IPS DF 6.9 (cell line): ENCODE results near the gene YLPM1.
A peak's percentile ranks its signal among the peaks of the same experiment; 100 is the strongest.

Experiments
- DNase-seq: peaks from one replicate; pipeline ENCODE4 v3.0.0-alpha.2; 2013; ENCODE audit warnings: low read depth, low spot score
- H3K27ac ChIP-seq: one replicate; pipeline ENCODE4 v1.5.1; 2013; ENCODE audit warnings: low read length, control low read depth
- H3K27me3 ChIP-seq: 2 replicates; pipeline ENCODE4 v1.6.1; 2013; ENCODE audit warnings: mild to moderate bottlenecking, low read length; ENCODE audit not compliant: control insufficient read depth, insufficient read depth
- H3K36me3 ChIP-seq: 2 replicates; pipeline ENCODE4 v1.6.1; 2013; ENCODE audit warnings: low read length; ENCODE audit not compliant: control insufficient read depth, insufficient read depth
- H3K4me1 ChIP-seq: 2 replicates; pipeline ENCODE4 v1.6.1; 2013; ENCODE audit warnings: low read length; ENCODE audit not compliant: control insufficient read depth, insufficient read depth
- H3K4me3 ChIP-seq: 2 replicates; pipeline ENCODE4 v1.5.1; 2013; ENCODE audit warnings: mild to moderate bottlenecking, low read length
- H3K9me3 ChIP-seq: 2 replicates; pipeline ENCODE4 v1.6.1; 2013; ENCODE audit warnings: low read length, inconsistent platforms; ENCODE audit not compliant: control insufficient read depth, insufficient read depth
- WGBS: extraction: QIAGEN DNeasy Blood & Tissue Kit; methylation state at CpG from one replicate; pipeline ENCODE4 v1.1.7; 2013; ENCODE audit warnings: mixed read lengths, missing lambda C conversion rate; ENCODE audit not compliant: insufficient read length, insufficient coverage; 5-methylcytosine and 5-hydroxymethylcytosine counted together

The YLPM1 gene, protein sequence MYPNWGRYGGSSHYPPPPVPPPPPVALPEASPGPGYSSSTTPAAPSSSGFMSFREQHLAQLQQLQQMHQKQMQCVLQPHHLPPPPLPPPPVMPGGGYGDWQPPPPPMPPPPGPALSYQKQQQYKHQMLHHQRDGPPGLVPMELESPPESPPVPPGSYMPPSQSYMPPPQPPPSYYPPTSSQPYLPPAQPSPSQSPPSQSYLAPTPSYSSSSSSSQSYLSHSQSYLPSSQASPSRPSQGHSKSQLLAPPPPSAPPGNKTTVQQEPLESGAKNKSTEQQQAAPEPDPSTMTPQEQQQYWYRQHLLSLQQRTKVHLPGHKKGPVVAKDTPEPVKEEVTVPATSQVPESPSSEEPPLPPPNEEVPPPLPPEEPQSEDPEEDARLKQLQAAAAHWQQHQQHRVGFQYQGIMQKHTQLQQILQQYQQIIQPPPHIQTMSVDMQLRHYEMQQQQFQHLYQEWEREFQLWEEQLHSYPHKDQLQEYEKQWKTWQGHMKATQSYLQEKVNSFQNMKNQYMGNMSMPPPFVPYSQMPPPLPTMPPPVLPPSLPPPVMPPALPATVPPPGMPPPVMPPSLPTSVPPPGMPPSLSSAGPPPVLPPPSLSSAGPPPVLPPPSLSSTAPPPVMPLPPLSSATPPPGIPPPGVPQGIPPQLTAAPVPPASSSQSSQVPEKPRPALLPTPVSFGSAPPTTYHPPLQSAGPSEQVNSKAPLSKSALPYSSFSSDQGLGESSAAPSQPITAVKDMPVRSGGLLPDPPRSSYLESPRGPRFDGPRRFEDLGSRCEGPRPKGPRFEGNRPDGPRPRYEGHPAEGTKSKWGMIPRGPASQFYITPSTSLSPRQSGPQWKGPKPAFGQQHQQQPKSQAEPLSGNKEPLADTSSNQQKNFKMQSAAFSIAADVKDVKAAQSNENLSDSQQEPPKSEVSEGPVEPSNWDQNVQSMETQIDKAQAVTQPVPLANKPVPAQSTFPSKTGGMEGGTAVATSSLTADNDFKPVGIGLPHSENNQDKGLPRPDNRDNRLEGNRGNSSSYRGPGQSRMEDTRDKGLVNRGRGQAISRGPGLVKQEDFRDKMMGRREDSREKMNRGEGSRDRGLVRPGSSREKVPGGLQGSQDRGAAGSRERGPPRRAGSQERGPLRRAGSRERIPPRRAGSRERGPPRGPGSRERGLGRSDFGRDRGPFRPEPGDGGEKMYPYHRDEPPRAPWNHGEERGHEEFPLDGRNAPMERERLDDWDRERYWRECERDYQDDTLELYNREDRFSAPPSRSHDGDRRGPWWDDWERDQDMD (N-terminal part only)

DNA sequence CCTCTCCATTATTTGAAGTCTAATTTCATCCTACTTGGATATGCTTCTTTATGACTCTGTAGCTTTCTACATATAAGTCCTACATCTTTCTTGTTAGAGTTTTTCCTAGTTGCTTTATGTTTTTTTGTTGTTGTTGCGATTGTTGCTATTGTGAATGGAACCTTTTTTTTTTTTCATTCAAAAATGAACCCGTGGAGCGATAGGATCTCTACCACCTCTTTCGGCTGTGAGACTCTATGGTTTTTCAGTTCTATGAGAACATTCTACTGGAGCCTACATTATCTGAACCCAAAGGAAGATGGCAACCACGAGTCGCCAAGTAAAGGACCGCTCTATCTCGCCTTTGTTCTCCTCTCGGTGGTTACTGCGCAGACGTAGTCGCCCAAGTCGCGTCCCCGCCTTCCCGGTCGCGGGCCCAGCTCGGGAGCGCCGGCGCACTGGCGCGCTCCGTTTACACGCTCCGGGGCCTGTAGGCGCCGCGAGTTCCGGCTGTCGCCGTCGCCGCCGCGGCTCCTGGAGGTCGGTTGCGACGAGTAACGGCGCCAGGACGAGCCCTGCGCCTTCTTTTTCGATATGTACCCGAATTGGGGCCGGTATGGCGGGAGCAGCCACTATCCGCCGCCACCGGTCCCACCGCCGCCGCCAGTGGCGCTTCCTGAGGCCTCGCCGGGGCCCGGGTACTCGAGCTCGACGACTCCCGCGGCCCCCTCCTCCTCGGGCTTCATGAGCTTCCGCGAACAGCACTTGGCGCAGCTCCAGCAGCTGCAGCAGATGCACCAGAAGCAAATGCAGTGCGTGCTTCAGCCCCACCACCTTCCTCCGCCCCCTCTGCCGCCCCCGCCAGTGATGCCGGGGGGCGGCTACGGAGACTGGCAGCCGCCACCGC, at the start of gene YLPM1:
TSS of gene YLPM1 (plus strand) at position 400 of the 886 bp plus-strand sequence. CDS start at position 574, 174 bp downstream.
- Histone ChIP-seq H3K36me3 (no peaks in the 10 kb centered on the region; the same call in 1 of the 2 replicates), H3K27me3 (no peaks in the 10 kb centered on the region; the same call in 1 of the 2 replicates), H3K4me3 (peak within 1 kb of the TSS; percentile 56), H3K4me1 (no peaks in the 10 kb centered on the region), H3K9me3 (no peaks in the 10 kb centered on the region), H3K27ac (no peak within 1 kb of the TSS)
- WGBS, result no CpG with 5 or more reads among the region's 76 CpGs
- peak; percentile 91 for DNase-seq

DNA sequence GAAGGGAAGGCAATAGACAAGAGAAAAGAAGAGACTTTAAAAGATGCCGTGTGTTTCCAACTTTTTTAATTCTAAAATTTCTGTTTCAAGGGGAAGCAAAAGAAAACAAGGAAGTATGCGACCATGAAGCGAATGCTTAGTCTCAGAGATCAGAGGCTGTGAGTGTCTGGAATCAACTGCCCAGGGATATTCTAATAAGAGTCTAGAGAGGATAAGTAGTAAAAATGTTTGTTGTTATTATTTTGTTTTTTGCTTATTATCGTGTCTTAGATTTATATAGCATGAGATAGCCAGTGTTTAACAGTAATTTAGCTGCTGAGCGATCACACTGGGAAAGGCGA, 49.8 kb upstream of the YLPM1 start:
- DNase-seq, result no peak
- H3K36me3 ChIP-seq, result no peaks in the 10 kb centered on the region
- WGBS, result 100% methylated on average over 1 of the region's 6 CpGs

DNA sequence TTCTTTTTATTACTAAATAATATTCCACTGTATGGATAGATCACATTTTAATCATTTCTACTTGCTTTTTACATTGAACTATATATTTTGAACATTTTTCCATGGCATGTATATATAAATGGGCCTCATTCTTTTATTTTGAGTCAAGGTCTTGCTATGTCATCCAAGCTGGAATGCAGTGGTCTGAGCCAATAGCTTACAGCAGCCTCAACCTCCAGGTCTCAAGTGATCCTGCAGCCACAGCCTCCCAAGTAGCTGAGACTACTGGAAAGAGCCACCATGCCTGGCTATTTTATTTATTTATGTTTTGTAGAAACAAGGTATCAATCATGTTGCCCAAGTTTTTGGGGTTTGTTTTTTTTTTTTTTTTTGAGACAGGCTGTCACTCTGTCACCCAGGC, 42.6 kb upstream of the YLPM1 start:
- Histone ChIP-seq H3K27ac (no peak overlapping the region), H3K36me3 (0 out of 2 replicates have a peak, but pooled peaks cover 3% of the 10 kb centered on the region), H3K4me1 (no peaks in the 10 kb centered on the region), H3K27me3 (no peaks in the 10 kb centered on the region), H3K4me3 (no peak overlapping the region), H3K9me3 (no peaks in the 10 kb centered on the region)
- DNase-seq, result no peak

More for the DNA sequence above, 49.8 kb upstream of the YLPM1 start:
- Histone ChIP-seq H3K4me1 (no peaks in the 10 kb centered on the region), H3K4me3 (peak overlapping the region; percentile 95; the same call in 1 of the 2 replicates), H3K27ac (no peak overlapping the region), H3K27me3 (no peaks in the 10 kb centered on the region), H3K9me3 (no peaks in the 10 kb centered on the region)

DNA sequence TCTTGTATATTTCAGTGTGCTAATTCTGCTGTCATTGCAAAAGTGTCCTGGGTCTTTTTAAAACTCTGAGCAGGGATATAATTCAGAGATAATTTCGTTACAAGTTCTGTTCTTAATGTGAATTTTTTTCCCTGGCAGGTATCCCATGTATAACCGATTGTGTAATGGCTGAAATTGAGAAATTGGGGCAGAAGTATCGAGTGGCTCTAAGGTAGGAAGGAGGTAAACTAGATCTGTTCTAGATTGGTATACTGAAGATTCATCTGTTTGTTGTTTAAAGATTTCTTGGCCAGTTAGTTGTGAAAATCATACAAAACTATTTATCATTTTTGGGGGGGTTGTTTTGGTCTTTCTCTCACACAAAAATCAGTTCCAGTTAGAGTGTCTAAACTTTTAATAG, 40.0 kb upstream of the YLPM1 start:
- no CpG with 5 or more reads among the region's 3 CpGs for WGBS
- H3K27me3 ChIP-seq, result no peaks in the 10 kb centered on the region

DNA sequence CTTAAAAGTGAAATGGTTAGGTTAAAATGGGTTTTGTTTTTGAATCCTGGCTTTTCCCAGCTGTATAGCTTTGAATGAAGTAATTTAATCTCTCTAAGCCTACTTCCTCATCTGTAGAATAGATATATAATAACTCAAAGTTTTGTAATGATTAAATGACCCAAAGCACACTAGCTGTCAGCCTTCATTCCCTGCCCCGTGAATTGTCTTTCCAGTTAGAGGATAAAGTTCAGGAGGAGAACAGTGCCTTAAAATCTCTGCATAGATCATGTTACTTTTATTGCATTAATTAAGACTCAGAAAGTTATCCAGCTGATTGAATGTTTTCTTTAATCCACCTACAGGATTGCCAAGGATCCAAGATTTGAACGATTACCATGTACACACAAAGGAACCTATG, 30.7 kb upstream of the YLPM1 start:
- no peak overlapping the region for H3K4me3 ChIP-seq
- no CpG with 5 or more reads among the region's 2 CpGs for WGBS
- no peak for DNase-seq
- no peak overlapping the region for H3K27ac ChIP-seq
- H3K9me3 ChIP-seq, result no peaks in the 10 kb centered on the region
- H3K36me3 ChIP-seq, result no peaks in the 10 kb centered on the region; the same call in 1 of the 2 replicates
- no peaks in the 10 kb centered on the region for H3K27me3 ChIP-seq
- no peaks in the 10 kb centered on the region for H3K4me1 ChIP-seq

More for the DNA sequence above, 40.0 kb upstream of the YLPM1 start:
- no peak for DNase-seq
- no peaks in the 10 kb centered on the region for H3K9me3 ChIP-seq
- no peak overlapping the region for H3K27ac ChIP-seq
- H3K4me3 ChIP-seq, result no peak overlapping the region
- H3K4me1 ChIP-seq, result no peaks in the 10 kb centered on the region
- H3K36me3 ChIP-seq, result 0 out of 2 replicates have a peak, but pooled peaks cover 3% of the 10 kb centered on the region

DNA sequence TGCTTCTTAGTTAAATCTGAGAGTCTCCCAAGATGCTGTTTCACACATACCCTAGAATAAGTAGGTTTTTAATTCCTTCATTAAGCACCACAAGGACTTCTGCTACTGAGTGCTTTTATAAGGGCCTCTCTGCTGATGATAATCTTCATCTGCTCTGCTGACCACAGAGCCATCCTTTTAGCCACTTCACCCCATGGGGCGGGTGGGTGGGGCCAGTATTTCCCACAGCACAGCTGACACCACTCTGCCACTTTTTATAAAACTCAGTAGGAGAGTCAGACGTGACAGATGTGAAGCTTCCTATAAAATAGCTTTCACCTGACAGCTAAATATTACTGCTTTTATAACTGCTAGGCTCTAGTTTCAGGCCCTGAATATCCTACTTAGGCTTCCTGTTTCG, 29.9 kb upstream of the YLPM1 start:
- Histone ChIP-seq H3K27me3 (no peaks in the 10 kb centered on the region), H3K4me3 (no peak overlapping the region), H3K9me3 (no peaks in the 10 kb centered on the region), H3K4me1 (no peaks in the 10 kb centered on the region), H3K27ac (no peak overlapping the region), H3K36me3 (no peaks in the 10 kb centered on the region; the same call in 1 of the 2 replicates)
- WGBS, result no CpG with 5 or more reads among the region's 3 CpGs
- DNase-seq, result no peak

DNA sequence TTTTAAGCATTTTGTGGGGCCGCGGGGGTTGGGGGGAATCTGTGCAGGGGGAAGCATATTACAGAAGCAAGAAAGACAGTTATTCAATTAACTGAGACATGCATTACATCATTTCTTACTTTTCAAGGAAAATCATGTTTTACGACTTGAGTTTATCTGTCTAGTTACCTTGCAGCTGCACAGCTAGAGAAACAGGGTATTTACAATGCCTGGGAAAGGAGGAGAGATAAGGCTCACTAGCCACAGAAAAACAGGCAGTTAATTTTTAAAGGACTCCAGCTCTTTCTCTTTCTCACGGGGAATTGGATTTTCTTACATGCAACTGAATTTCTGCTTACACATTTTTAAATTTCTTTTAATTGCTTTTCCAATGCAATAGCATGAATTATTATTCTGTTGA, 28.0 kb upstream of the YLPM1 start:
- Histone ChIP-seq H3K27ac (no peak overlapping the region), H3K36me3 (no peaks in the 10 kb centered on the region; the same call in 1 of the 2 replicates), H3K9me3 (no peaks in the 10 kb centered on the region), H3K4me3 (no peak overlapping the region), H3K27me3 (no peaks in the 10 kb centered on the region), H3K4me1 (no peaks in the 10 kb centered on the region)
- no CpG with 5 or more reads among the region's 4 CpGs for WGBS
- DNase-seq, result no peak

DNA sequence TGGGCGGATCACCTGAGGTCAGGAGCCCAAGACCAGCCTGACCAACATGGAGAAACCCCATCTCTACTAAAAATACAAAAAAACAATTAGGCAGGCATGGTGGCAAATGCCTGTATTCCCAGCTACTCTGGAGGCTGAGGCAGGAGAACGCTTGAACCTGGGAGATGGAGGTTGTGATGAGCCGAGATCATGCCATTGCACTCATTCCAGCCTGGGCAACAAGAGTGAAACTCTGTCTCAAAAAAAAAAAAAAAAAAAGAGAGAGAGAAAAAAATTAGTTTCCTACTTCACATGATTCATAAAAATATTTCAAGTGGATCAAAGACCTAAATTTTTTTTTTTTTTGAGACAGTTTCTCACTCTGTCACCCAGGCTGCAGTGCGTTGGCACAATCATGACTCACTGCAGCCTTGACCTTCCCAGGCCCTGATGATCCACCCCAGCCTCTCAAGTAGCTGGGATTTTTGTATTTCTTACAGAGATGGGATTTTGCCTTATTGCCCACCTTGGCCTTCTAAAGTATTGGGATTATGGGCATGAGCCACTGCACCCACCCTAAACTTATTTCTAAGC, 25.3 kb upstream of the YLPM1 start:
- no peak overlapping the region for H3K27ac ChIP-seq
- no peak overlapping the region for H3K4me3 ChIP-seq

DNA sequence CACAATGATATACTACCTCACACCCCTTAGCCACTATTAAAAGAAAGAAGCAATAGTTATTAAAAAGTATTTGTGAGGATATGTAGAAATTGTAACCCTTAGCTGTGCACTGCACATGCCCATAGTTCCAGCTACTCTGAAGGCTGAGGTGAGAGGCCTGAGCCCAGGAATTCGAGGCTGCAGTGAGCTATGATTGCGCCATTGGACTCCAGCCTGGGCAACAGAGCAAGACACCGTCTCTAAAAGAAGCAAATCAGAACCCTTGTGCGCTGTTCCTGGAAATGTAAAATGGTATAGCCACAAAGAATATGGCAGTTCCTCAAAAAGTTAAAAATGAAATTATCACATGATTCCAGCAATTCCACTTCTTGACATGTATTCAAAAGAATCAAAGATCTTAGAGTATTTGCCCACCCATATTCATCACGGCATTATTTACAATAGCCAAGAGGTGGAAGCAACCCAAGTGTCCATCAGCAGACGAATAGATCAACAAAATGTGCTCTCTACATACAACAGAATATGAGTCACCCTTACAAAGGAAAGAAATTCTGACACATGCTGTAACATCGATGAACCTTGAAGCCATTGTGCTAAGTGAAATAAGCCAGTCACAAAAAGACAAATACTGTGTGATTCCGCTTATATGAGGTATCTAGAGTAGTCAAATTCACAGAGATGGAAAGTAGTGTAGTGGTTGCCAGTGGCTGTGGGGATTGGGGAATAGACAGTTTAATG, 23.7 kb upstream of the YLPM1 start:
- Histone ChIP-seq H3K27ac (no peak overlapping the region), H3K27me3 (no peaks in the 10 kb centered on the region), H3K36me3 (no peaks in the 10 kb centered on the region), H3K4me1 (no peaks in the 10 kb centered on the region), H3K9me3 (no peaks in the 10 kb centered on the region), H3K4me3 (no peak overlapping the region)
- no peak for DNase-seq
- WGBS, result no CpG with 5 or more reads among the region's 8 CpGs

More for the DNA sequence above, 25.3 kb upstream of the YLPM1 start:
- no peaks in the 10 kb centered on the region; the same call in 1 of the 2 replicates for H3K36me3 ChIP-seq
- no peak for DNase-seq
- no peaks in the 10 kb centered on the region for H3K4me1 ChIP-seq
- WGBS, result no CpG with 5 or more reads among the region's 4 CpGs
- no peaks in the 10 kb centered on the region for H3K27me3 ChIP-seq
- no peaks in the 10 kb centered on the region for H3K9me3 ChIP-seq
